Measurements from ENCODE around the gene MROH2B.

Gene MROH2B

GRCh38 chr5:41009232-41009631, 61.9 kb downstream of the MROH2B start:
- H2AFZ ChIP-seq (ENCODE audit: low read depth, low read length), result no peak overlapping the region
- H3K27ac ChIP-seq (ENCODE audit: low read length), result no peak overlapping the region
- no peak for DNase-seq

GRCh38 chr5:41004931-41005330, 66.2 kb downstream of the MROH2B start:
- no peak overlapping the region for H3K9ac ChIP-seq (ENCODE audit: low read depth, low read length)
- no peaks in the 10 kb centered on the region for H4K20me1 ChIP-seq (ENCODE audit: insufficient read depth, low read length)
- ATAC-seq (ENCODE audit: insufficient read depth, low read depth), result no peak
- no peak overlapping the region for H3K4me3 ChIP-seq (ENCODE audit: low read depth in 1 of 2, low read length in 2 of 2)
- no peak for DNase-seq
- no peak overlapping the region for H3K4me2 ChIP-seq (ENCODE audit: insufficient read depth, low read length)
- H3K9me3 ChIP-seq (ENCODE audit: insufficient read depth, low read length, severe bottlenecking), result no peaks in the 10 kb centered on the region
- no peak for TF ChIP-seq CTCF (IDR thresholded peaks at IDR 0.05; ENCODE audit: borderline replicate concordance, extremely low read depth, low read length, poor library complexity, severe bottlenecking)
- no peak overlapping the region for H3K27ac ChIP-seq (ENCODE audit: low read length)
- no peaks in the 10 kb centered on the region for H3K4me1 ChIP-seq (ENCODE audit: insufficient read depth, low read length)
- H3K27me3 ChIP-seq (ENCODE audit: insufficient read depth, low read length, poor library complexity), result peaks cover 4% of the 10 kb centered on the region
- H2AFZ ChIP-seq (ENCODE audit: low read depth, low read length), result no peak overlapping the region
- no peaks in the 10 kb centered on the region for H3K79me2 ChIP-seq (ENCODE audit: insufficient read depth, low read length)
- no peaks in the 10 kb centered on the region for H3K36me3 ChIP-seq (ENCODE audit: insufficient read depth, low read length)

More at GRCh38 chr5:41009232-41009631, 61.9 kb downstream of the MROH2B start:
- Histone ChIP-seq H3K27me3 (ENCODE audit: insufficient read depth, low read length, poor library complexity) (peaks cover 18% of the 10 kb centered on the region), H3K9me3 (ENCODE audit: insufficient read depth, low read length, severe bottlenecking) (no peaks in the 10 kb centered on the region), H3K4me3 (ENCODE audit: low read depth in 1 of 2, low read length in 2 of 2) (no peak overlapping the region), H3K4me1 (ENCODE audit: insufficient read depth, low read length) (no peaks in the 10 kb centered on the region), H4K20me1 (ENCODE audit: insufficient read depth, low read length) (no peaks in the 10 kb centered on the region), H3K9ac (ENCODE audit: low read depth, low read length) (no peak overlapping the region), H3K4me2 (ENCODE audit: insufficient read depth, low read length) (no peak overlapping the region), H3K36me3 (ENCODE audit: insufficient read depth, low read length) (no peaks in the 10 kb centered on the region), H3K79me2 (ENCODE audit: insufficient read depth, low read length) (no peaks in the 10 kb centered on the region)
- TF ChIP-seq EZH2 (IDR thresholded peaks at IDR 0.05; ENCODE audit: borderline replicate concordance, low read depth, low read length, severe bottlenecking), result no peak
- TF ChIP-seq CTCF (IDR thresholded peaks at IDR 0.05; ENCODE audit: borderline replicate concordance, extremely low read depth, low read length, poor library complexity, severe bottlenecking), result no peak
- no peak for ATAC-seq (ENCODE audit: insufficient read depth, low read depth)

GRCh38 chr5:41003670-41004376, 67.3 kb downstream of the MROH2B start:
- H3K4me3 ChIP-seq (ENCODE audit: low read depth in 1 of 2, low read length in 2 of 2), result no peak overlapping the region
- H3K36me3 ChIP-seq (ENCODE audit: insufficient read depth, low read length), result no peaks in the 10 kb centered on the region
- DNase-seq, result no peak
- H3K79me2 ChIP-seq (ENCODE audit: insufficient read depth, low read length), result no peaks in the 10 kb centered on the region
- no peak overlapping the region for H3K4me2 ChIP-seq (ENCODE audit: insufficient read depth, low read length)
- H3K27ac ChIP-seq (ENCODE audit: low read length), result no peak overlapping the region
- H4K20me1 ChIP-seq (ENCODE audit: insufficient read depth, low read length), result no peaks in the 10 kb centered on the region
- H3K9me3 ChIP-seq (ENCODE audit: insufficient read depth, low read length, severe bottlenecking), result no peaks in the 10 kb centered on the region
- TF ChIP-seq CTCF (IDR thresholded peaks at IDR 0.05; ENCODE audit: borderline replicate concordance, extremely low read depth, low read length, poor library complexity, severe bottlenecking) (no peak), EZH2 (IDR thresholded peaks at IDR 0.05; ENCODE audit: borderline replicate concordance, low read depth, low read length, severe bottlenecking) (no peak)
- H3K9ac ChIP-seq (ENCODE audit: low read depth, low read length), result no peak overlapping the region
- peaks cover 4% of the 10 kb centered on the region for H3K27me3 ChIP-seq (ENCODE audit: insufficient read depth, low read length, poor library complexity)
- no peaks in the 10 kb centered on the region for H3K4me1 ChIP-seq (ENCODE audit: insufficient read depth, low read length)
- H2AFZ ChIP-seq (ENCODE audit: low read depth, low read length), result no peak overlapping the region
- ATAC-seq (ENCODE audit: insufficient read depth, low read depth), result no peak
